HG02642 (cell line): ENCODE measurements around the gene CFAP97.
"Not testable (repeated sequence)": the region's sequence is repeated elsewhere in the genome, so short reads cannot be mapped to it uniquely, and the experiment has no call there.

ENCODE experiments used
- ATAC-seq: cut with Tn5 transposase; IDR thresholded peaks from one replicate; pipeline ENCODE4 v1.9.1; 2021; ENCODE audit warnings: mild to moderate bottlenecking; ENCODE audit not compliant: unreplicated experiment, poor library complexity

The CFAP97 gene

DNA sequence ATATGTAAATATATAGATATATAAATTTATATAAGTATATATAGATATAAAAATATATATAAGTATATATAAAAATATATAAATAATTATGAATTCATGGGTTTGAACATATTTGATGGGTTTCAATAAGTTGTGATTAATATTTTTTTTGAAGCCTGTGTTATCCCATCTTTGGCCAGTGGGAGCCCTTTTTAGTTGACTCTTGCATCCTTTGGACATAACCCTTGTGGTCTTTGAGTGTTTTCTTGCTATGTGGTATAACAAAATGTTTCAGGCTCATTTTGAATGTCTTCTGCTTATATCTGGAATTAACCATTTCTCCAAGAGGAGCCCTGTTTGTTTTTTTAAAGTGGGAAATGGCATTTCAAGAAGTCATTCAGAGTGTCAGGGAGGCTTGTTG lies 20.8 kb upstream of the CFAP97 start:
- no peak for ATAC-seq

DNA sequence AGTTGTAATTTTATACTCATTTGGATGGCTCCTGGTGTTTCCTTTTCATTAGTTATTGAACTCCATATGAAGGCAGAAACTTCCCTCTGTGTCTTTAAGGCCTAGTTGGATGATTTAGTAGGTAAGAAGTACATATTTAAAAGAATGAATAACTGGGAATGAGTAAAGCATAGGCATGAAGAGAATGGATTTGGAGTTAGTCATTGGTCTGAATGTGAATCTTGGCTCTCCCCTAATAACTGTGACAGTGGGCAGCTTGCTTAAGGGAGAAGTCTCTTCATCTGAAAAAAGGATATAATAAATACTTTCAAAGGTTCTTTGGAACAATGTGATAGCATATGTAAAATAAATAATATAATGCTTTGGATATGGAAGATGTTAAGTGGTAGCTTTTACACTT lies 18.8 kb upstream of the CFAP97 start:
- no peak for ATAC-seq

DNA sequence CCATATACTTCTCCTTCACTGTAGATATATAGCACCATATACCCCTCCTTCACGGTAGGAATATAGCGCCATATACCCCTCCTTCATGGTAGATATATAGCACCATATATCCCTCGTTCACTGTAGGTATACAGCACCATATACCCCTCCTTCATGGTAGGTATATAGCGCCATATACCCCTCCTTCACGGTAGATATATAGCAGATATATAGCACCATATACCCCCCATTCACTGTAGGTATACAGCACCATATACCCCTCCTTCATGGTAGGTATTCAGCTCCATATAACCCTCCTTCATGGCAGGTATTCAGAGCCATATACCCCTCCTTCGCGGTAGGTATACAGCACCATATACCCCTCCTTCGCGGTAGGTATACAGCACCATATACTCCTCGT lies 18.1 kb upstream of the CFAP97 start:
- no peak for ATAC-seq

DNA sequence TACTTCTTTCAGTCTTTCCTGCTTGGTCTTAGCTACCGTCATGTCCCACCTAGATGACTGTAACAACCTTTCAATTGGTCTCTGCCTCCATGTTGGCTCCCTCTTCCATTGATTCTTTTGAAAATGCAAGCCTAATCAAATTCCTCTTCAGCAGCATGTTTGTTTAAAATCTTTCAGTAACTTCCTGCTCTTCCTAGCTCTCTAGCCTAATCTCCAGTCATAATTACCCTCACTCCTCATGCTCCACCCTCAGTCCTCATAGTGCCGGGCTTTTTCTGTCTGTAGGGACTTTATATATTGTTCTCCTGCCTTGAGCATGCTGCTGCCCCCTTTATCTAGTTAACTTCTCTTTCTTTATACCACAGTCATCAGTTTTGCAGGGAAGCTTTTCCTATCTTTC lies 17.7 kb upstream of the CFAP97 start:
- ATAC-seq = no peak

DNA sequence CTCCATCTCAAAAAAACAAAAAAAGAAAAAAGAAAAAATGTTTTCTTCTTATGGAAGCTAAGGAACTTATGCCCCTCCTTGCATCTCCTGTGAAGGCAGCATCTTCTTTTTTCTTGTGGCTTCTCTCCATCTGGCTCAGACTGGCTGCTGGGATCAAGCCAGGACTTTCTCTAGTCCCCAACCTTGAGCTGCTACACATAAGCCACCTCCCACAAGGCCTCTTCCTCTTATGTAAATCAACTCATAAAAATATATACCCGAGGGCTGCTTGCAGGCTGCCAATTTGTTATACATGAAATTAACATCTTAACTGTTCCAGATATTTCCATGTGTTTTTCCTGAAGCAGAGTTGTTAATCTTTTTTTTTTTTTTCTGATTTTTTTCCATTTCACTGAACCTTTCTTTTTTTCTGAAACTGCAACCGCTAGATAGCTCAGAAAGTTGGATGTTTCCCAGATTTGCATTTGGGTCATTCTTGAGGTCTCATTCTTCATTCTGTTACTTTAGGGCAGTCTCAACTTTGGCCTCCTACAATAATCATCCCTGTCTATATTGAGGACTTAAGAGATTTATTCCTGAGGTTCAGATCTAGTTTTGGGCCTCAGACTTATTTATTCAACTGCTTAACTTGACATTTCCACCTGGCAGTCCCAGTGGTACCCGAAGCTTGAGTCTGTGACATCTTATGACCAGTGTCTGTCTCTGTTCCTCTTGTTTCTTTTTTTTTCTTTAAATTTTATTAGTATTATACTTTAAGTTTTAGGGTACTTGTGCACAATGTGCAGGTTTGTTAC lies 15.9 kb upstream of the CFAP97 start:
- ATAC-seq = peak; percentile 65

DNA sequence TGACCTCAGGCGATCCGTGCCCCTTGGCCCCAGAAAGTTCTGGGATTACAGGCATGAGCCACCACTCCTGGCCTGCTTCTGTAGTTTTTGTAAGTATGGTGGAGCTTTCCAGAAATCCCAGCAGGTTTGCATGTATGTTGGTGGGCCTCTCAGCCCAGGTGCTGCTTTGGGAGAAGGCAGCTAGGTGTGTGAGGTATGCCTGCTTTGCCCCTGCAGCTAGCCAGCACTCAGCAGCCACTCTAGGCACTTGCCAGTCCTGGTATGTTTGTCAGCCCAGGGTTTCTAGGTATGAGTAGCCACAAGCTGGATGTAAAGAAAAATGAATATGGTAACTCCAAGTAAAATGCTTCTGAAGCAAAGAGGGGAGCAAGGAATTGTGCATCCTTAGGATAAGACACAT lies 14.5 kb upstream of the CFAP97 start:
- no peak for ATAC-seq

DNA sequence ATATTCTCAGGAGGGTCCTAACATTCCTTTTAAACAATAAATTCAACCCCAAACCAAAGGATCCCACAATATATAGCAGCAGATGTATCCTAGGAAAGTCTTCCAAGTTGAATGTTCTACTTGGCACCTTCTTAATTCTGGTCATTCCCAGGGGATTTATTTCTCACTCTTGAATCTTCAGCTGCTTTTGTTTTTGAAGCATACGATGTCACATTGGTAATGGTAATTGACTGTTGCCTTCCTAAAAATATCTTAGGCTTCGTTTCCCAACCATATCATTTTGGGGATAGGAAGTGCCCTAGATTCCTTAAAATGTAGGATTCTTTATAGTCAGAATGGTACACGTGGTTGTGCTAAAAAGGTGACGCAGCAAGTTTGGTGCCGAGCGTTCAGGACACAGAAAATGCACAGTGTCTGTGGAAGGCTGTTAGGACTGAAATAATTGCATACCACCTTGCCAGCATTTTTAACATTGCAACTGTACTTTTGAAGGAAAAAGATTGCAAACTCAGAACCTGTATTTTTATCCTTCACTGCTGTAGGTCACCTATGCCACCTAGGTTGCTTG lies 13.7 kb upstream of the CFAP97 start:
- ATAC-seq = no peak

DNA sequence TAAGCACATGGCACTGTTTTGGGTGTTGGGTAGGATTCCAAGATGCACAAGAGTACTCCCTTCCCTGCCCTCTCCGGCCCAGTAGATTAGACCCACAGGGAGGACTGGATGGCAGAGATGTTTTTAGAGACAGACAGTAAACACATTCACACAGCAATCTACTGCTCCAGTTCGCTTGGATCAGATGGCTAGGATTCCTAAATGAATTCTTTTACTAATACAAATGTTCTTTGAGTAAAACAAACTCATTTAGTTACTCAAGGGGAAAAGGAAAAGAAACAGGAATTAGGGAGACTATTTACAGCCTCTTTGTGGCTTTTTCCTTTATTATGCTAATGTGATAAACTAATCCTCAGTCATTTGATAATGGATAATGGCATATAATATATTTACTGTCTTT lies 11.5 kb upstream of the CFAP97 start:
- ATAC-seq = no peak

DNA sequence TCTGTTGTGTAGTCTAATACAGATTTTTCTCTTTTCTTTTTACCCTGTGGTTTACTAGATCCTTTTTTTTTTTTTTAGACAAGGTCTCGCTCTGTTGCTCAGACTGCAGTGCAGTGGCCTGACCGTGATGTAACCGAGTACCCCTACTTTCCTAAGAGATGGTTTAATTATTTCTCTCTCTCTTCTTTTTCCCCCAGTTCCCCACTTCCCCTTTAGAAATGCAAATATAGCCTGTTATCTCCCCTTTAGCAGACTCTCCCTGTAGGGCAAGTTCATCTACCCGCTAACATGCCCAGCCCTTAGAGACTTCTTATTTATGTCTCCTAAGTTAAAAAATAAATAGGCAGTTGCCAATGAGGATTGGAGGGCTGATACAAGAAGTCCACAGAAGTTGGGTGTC lies 10.1 kb upstream of the CFAP97 start:
- peak; percentile 34 for ATAC-seq

DNA sequence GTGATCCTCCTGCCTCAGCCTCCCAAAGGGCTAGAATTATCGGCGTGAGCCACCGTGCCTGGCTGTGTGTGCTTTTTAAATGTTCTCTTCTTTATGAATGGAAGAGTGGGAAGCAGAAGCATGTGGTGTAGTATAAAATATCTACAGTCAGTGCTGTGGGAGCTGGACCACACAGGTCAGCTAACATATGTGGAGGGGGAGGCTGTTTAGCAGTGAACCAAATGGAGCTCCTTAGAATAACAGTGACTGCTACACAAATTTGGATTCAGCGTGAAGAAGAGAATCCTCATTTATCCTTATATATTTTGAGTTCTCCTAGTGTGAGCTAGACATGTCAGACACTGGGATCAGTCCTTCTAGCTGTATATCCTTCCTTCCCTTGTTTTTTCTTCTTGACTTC lies 8.8 kb upstream of the CFAP97 start:
- no peak for ATAC-seq

DNA sequence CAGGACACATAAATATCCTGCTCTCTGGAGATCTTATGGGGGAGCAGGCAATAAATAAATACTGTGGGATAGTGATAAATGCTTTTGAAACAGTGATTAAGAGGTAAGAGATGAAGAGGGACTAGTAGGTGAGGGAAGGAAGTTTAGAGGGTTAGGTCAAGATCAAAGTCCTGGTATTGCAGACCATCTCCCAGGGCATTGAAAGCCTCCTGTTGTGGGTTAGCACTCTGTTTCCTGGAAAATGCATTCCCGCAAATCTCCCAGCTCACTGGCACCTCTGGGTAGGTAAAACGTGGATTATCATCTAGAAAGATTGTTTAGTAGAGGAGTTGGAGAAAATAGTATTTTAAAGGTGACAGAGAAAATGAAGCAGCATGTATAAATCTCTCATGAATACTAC lies 7.8 kb upstream of the CFAP97 start:
- ATAC-seq = no peak

DNA sequence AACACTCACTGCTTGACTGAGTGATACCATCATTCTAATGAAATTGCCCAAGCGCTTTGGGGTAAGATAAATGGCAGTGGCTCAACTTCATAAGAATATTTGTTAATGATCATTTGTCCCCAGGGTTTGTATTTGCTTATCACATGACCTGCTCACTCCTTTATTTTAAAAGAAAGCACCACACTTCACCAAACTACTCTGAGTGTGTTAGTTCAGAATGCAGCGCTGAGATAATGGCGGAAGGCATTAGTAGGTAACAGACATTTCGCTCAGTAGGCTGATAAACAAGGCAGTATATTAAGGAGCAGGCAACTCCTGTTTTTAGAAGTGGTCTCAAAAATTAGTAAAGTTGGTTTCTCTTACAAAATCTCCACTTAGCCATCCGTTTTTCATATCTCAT lies 7.2 kb upstream of the CFAP97 start:
- ATAC-seq = no peak

DNA sequence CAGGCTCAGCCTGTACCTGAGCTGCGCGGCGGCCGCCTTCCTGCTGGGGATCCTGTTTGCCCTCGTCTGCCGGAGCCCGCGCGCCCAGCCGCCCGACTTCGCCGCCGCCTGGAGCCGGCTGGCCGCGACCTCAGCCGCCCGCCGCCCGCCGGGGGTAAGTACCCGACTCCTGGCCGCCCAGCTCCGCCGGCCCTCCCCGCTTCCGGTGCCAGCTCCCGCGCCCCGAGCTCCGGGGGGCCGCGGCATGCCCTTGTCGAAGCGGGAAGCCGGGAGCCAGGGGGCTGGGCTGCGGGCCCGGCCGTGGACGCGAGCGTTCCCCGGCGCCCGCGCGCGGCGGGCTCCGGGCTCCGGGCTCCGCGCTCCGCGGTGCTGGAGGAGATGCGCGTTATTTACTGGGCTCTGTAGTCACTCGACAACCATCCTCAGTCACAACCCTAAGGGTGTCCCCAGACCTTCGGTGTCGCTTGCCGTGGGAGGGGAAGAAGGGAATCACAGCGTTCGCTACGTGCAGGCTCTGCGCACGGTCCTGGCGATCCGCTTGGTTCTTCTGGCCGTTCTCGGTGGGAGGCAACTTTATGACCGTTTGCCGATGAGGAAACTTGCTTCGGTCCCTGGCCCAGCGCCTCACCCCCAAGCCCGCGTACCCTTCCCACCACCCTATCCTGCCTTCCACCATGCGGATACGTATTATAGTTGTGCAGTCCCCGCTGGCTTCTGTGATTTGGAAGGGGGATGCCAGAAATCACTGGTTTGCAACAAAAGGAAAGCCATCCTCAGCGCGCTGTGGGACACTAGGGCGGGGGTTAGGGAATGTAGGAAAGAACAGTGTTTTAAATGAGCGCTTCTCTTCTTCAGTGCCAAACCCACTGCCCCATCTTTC lies 6.5 kb upstream of the CFAP97 start:
- ATAC-seq = peak; percentile 22

DNA sequence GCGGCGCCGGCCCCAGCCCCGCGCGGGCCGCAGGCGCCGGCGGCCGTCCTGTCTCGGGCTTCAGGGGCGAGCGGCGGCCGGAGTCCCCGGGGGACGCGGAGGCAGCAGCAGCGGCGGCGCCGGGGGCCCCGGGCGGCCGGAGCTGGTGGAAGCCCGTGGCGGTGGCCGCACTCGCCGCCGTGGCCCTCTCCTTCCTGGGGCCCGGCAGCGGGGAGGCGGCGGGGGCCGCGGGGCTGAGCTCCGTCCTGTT lies 6.0 kb upstream of the CFAP97 start:
- peak; percentile 27 for ATAC-seq

DNA sequence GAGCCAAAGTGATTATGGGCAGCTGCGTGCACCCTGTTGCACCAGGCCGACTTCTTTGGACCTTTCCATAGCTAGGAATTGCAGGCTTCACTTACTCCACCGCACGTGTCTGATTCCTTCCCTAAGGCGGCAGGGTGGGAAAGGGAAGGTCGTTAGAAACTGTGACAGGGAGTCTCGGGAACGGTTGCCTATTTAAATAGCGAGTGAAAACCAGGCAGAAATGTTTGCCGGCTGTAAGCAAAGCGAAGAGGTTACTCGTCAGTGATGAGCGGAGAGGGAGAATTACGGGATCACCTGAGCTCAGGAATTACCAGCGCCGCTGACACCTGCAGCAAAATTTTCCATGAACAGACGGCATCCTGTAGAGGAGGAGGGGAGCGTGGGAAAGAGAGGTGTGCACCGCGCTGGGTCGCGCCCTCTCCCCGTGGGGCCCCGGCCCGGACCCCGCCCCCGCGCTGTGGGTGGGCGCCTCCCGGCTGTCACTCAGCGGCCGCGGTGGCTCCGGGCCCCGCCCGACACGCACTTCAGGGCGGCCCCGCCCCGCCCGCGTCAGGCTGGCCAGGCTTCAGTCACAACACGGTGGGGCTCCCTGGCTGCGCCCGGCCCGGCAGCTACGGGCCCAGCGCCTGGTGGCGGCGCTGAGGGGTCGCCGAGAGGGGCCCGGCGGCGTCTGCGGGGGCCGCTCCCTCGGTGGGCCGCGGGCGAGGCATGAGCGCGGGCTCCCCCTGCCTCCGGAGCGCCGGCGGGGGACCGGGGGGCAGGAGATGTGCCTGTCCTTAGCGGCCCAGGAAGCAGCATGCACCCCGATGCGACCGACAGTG lies 5.4 kb upstream of the CFAP97 start, which contains the start of gene SNX25:
TSS of gene SNX25 (plus strand) at position 568 of the 821 bp plus-strand sequence. CDS start at position 797, 229 bp downstream.
- peak; percentile 82 for ATAC-seq

DNA sequence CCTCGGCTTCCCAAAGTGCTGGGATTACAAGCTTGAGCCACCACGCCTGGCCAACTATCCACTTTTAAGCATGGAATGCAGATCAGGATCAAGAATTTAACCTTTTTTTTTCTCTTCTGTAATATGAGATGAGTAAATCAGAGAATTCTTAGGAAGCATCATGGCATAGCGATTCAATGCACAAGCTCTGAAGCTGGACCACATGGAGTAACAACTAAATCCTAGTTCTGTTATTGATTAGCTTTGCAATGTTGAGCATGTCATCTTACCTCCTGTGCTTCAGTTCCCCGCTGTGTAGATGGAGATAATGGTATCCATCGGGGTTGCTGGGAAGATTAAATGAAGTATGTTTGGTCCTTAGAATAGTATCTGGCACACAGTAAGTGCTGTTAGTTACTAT lies 3.7 kb upstream of the CFAP97 start:
- no peak for ATAC-seq

DNA sequence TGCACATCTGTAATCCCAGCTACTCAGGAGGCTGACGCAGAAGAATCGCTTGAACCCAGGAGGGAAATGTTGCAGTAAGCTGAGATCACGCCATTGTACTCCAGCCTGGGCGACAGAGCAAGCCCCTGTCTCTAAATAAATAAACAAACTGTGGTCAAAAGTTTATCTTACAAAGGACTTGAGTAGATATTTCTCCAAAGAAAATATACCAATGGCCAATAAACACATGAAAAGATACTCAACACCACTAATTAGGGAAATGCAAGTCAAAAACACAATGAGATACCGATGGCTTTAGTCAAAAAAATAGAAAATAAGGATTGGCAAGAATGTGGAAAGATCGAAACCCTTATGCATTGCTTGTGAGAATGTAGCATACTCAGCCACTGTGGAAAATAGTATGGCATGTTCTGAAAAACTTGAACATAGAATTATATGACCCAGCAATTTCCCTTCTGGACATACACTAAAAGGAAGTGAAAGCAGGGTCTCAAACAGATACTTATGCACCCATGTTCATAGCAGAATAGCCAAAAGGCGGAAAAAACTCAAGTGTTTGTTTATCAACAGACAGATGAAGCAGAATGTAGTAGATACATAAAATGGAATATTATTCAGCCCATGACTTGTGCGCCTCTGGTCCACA lies 2.0 kb upstream of the CFAP97 start:
- ATAC-seq = no peak

DNA sequence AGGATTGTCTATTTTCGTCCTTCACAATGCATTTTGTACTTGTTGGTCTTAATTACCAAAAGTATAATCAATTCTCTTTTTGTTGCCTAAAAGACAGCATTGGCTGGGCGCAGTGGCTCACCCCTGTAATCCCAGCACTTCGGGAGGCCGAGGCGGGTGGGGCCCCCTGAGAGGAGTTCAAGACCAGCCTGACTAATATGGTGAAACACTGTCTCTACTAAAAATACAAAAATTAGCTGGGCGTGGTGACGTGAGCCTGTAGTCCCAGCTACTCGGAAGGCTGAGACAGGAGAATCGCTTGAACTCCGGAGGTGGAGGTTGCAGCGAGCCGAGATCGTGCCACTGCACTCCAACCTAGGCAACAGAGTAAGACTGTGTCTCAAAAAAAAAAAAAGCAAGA lies 1.3 kb upstream of the CFAP97 start:
- ATAC-seq = not testable (repeated sequence)

DNA sequence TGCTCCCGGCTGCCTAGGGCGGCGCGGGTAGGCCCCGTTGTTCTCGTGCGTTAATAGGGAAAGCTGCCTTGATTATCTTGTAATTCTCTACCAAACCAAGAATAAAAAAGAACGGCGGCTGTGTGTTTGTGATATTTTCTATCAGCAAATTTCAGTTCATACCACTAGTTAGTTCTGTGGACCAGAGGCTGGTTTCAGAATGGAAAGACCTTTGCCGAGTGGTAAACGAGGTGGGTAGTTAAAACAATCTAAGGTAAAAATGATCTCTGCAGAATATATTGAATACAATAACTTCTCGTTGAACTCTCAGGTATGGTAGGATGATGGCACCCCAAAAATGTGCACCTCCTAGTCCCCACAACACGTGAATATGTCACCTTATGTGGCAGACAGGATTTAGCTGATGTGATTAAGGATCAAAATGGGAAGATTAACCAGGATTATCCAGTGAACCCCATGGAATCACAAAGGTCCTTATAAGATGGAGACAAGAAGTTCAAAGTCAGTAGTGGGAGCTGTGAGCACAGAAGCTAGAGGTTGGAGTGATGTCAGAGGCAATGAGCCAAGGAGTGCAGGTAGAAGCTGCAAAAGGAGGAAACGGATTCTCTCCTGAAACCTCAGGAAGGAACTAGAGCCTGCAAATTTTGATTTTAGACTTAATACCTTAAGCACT lies 574 bp upstream of the CFAP97 start:
- no peak for ATAC-seq
